Activated CD4-positive, alpha-beta T cell treated with anti-CD3 and anti-CD28 coated beads for 36 hours (primary cell): Measurements from ENCODE around the gene ANKRD6. TPM values are rescaled to one million over a fixed set of nuclear protein-coding genes. Genes with fewer than 3 reads are reported as not detected.
"Not testable (repeated sequence)": the region's sequence is repeated elsewhere in the genome, so short reads cannot be mapped to it uniquely, and the experiment has no call there.

Experiments
- ATAC-seq: fragments of 200-7000 bp; cut with Tn5 transposase; one replicate; pipeline ENCODE4 v1.10.0; 2021; ENCODE audit warnings: mild to moderate bottlenecking, moderate library complexity
- CTCF ChIA-PET: fragments of 350-600 bp; sonication (Branson Sonifier 250); formaldehyde crosslinking; loops from one replicate; lab custom pipeline; 2021; ENCODE audit warnings: antibody characterized with exemption; lab: Charles Lee
- POLR2A ChIA-PET: fragments of 350-600 bp; sonication (Branson Sonifier 250); formaldehyde crosslinking; loops from one replicate; lab custom pipeline; 2021; ENCODE audit warnings: antibody characterized with exemption, inconsistent platforms; lab: Charles Lee
- DNase-seq: peaks from one replicate; pipeline ENCODE4 v3.0.0-alpha.2; 2020
- H3K27ac Mint-ChIP-seq: one replicate; pipeline ENCODE4 v1.8.0; 2021; ENCODE audit warnings: mixed read lengths
- H3K27me3 Mint-ChIP-seq: one replicate; pipeline ENCODE4 v1.8.0; 2021; ENCODE audit warnings: mixed read lengths
- H3K36me3 Mint-ChIP-seq: one replicate; pipeline ENCODE4 v1.8.0; 2021; ENCODE audit warnings: low read depth, mixed read lengths
- H3K4me1 Mint-ChIP-seq: one replicate; pipeline ENCODE4 v1.8.0; 2021; ENCODE audit warnings: mixed read lengths
- H3K4me3 Mint-ChIP-seq: one replicate; pipeline ENCODE4 v1.8.0; 2021; ENCODE audit warnings: mild to moderate bottlenecking, moderate library complexity, mixed read lengths
- H3K9me3 Mint-ChIP-seq: one replicate; pipeline ENCODE4 v1.8.0; 2021; ENCODE audit warnings: low read depth, mixed read lengths
- intact Hi-C, 2 experiments: fragments of 100-400 bp; cut with DNase I in 1 of 2; cut with micrococcal nuclease in 1 of 2; formaldehyde crosslinking; loops; one replicate each; pipeline versions ENCODE4 v1.14.2 to v1.15.1; 2022 to 2024; cut with DNase I, micrococcal nuclease
- total RNA-seq, 2 experiments: library from RNA; stranded (reverse); gene quantifications; one replicate each; pipeline ENCODE4 v1.2.3, GENCODE V29; 2021

Gene ANKRD6
- total RNA-seq = 1 to 10 TPM; 2.8 to 2.9 TPM

- Mint-ChIP-seq H3K4me1 (peaks cover 19% of the 10 kb centered on the region), H3K4me3 (peak within 1 kb of the TSS; percentile 67), H3K27me3 (peaks cover 2% of the 10 kb centered on the region), H3K9me3 (no peaks in the 10 kb centered on the region), H3K27ac (no peak within 1 kb of the TSS), H3K36me3 (no peaks in the 10 kb centered on the region)
- DNase-seq (peak; percentile 90), ATAC-seq (peak; percentile 96)
- intact Hi-C loops = loop anchor here (1.0 to 10.0 kb wide), 9 partner anchors 21 to 1152 kb away; partner anchors contain the start of genes LYRM2 (in 2 of the 2), BACH2 (in 1 of the 2), MAP3K7 (in 1 of the 2) and MDN1 (in 1 of the 2)
- ChIA-PET POLR2A (no interaction called here), CTCF (interaction anchor here (0.6 to 4.1 kb wide), 30 partner anchors 8 to 851 kb away, joined by 3 to 41 read pairs (median 4); partner anchors contain the start of gene LYRM2)
These were observed at the start of gene ANKRD6 for GRCh38 chr6:89432875-89433251. Gene ANKRD6, plus strand, starts transcription at chr6:89433152. Its CDS starts 133,825 bp downstream, at chr6:89566977.

GRCh38 chr6:89385156-89385667 lies 47.7 kb upstream of the ANKRD6 start:
- no peaks in the 10 kb centered on the region for H3K9me3 Mint-ChIP-seq
- peak; percentile 94 for ATAC-seq
- CTCF ChIA-PET = no interaction called here

GRCh38 chr6:89385846-89386245 lies 47.1 kb upstream of the ANKRD6 start:
- CTCF ChIA-PET = no interaction called here
- POLR2A ChIA-PET = no interaction called here
- no peak for DNase-seq
- ATAC-seq = no peak
- peaks cover 10% of the 10 kb centered on the region for H3K4me1 Mint-ChIP-seq
- intact Hi-C loops = no loop called here
- peaks cover 8% of the 10 kb centered on the region for H3K36me3 Mint-ChIP-seq
- H3K4me3 Mint-ChIP-seq = no peak overlapping the region
- no peaks in the 10 kb centered on the region for H3K9me3 Mint-ChIP-seq
- H3K27ac Mint-ChIP-seq = no peak overlapping the region
- no peaks in the 10 kb centered on the region for H3K27me3 Mint-ChIP-seq

More at GRCh38 chr6:89385156-89385667, 47.7 kb upstream of the ANKRD6 start:
- DNase-seq = no peak
- intact Hi-C loops = no loop called here
- H3K27ac Mint-ChIP-seq = no peak overlapping the region
- POLR2A ChIA-PET = interaction anchor here (0.6 kb wide), 2 partner anchors 88 to 305 kb away, joined by 3 to 9 read pairs; no protein-coding TSS in a partner anchor
- no peaks in the 10 kb centered on the region for H3K27me3 Mint-ChIP-seq
- H3K4me1 Mint-ChIP-seq = peaks cover 10% of the 10 kb centered on the region
- no peak overlapping the region for H3K4me3 Mint-ChIP-seq
- H3K36me3 Mint-ChIP-seq = peaks cover 8% of the 10 kb centered on the region

GRCh38 chr6:89386917-89387491 lies 45.9 kb upstream of the ANKRD6 start:
- H3K4me3 Mint-ChIP-seq = no peak overlapping the region
- DNase-seq (no peak), ATAC-seq (no peak)
- POLR2A ChIA-PET = no interaction called here
- no peaks in the 10 kb centered on the region for H3K27me3 Mint-ChIP-seq
- no peaks in the 10 kb centered on the region for H3K9me3 Mint-ChIP-seq
- no peak overlapping the region for H3K27ac Mint-ChIP-seq
- intact Hi-C loops = no loop called here
- peaks cover 10% of the 10 kb centered on the region for H3K4me1 Mint-ChIP-seq
- peaks cover 8% of the 10 kb centered on the region for H3K36me3 Mint-ChIP-seq
- CTCF ChIA-PET = interaction anchor here (0.7 kb wide), 1 partner anchor 27 kb away, joined by 3 read pairs; no protein-coding TSS in a partner anchor

GRCh38 chr6:89387516-89388201 lies 45.3 kb upstream of the ANKRD6 start:
- intact Hi-C loops = no loop called here
- peaks cover 10% of the 10 kb centered on the region for H3K4me1 Mint-ChIP-seq
- no peaks in the 10 kb centered on the region for H3K27me3 Mint-ChIP-seq
- no peak overlapping the region for H3K27ac Mint-ChIP-seq
- H3K4me3 Mint-ChIP-seq = no peak overlapping the region
- CTCF ChIA-PET = interaction anchor here (0.7 kb wide), 1 partner anchor 26 kb away, joined by 3 read pairs; no protein-coding TSS in a partner anchor
- no peaks in the 10 kb centered on the region for H3K9me3 Mint-ChIP-seq
- DNase-seq (no peak), ATAC-seq (peak; percentile 39)
- POLR2A ChIA-PET = no interaction called here
- peaks cover 8% of the 10 kb centered on the region for H3K36me3 Mint-ChIP-seq

GRCh38 chr6:89388846-89389245 lies 44.1 kb upstream of the ANKRD6 start:
- no peak for ATAC-seq
- intact Hi-C loops = no loop called here
- Mint-ChIP-seq H3K27me3 (no peaks in the 10 kb centered on the region), H3K36me3 (peaks cover 14% of the 10 kb centered on the region), H3K9me3 (peaks cover 4% of the 10 kb centered on the region), H3K4me3 (no peak overlapping the region), H3K27ac (no peak overlapping the region), H3K4me1 (peaks cover 10% of the 10 kb centered on the region)
- CTCF ChIA-PET = no interaction called here
- DNase-seq = no peak
- POLR2A ChIA-PET = no interaction called here

GRCh38 chr6:89392823-89393222 lies 40.1 kb upstream of the ANKRD6 start:
- DNase-seq (no peak), ATAC-seq (no peak)
- intact Hi-C loops = no loop called here
- H3K27ac Mint-ChIP-seq = no peak overlapping the region
- ChIA-PET POLR2A (interaction anchor here (0.7 kb wide), 1 partner anchor 175 kb away, joined by 3 read pairs; no protein-coding TSS in a partner anchor), CTCF (no interaction called here)
- H3K36me3 Mint-ChIP-seq = peaks cover 6% of the 10 kb centered on the region
- no peak overlapping the region for H3K4me3 Mint-ChIP-seq
- peaks cover 5% of the 10 kb centered on the region for H3K9me3 Mint-ChIP-seq
- H3K27me3 Mint-ChIP-seq = no peaks in the 10 kb centered on the region
- H3K4me1 Mint-ChIP-seq = no peaks in the 10 kb centered on the region

GRCh38 chr6:89393659-89394058 lies 39.3 kb upstream of the ANKRD6 start:
- ATAC-seq = no peak
- no peaks in the 10 kb centered on the region for H3K4me1 Mint-ChIP-seq
- H3K9me3 Mint-ChIP-seq = peaks cover 5% of the 10 kb centered on the region
- H3K27ac Mint-ChIP-seq = no peak overlapping the region
- ChIA-PET CTCF (no interaction called here), POLR2A (no interaction called here)
- no peaks in the 10 kb centered on the region for H3K27me3 Mint-ChIP-seq
- peaks cover 6% of the 10 kb centered on the region for H3K36me3 Mint-ChIP-seq
- DNase-seq = no peak
- intact Hi-C loops = no loop called here
- H3K4me3 Mint-ChIP-seq = no peak overlapping the region

GRCh38 chr6:89397884-89398283 lies 35.1 kb upstream of the ANKRD6 start:
- H3K4me3 Mint-ChIP-seq, ATAC-seq, DNase-seq, intact Hi-C loops, H3K36me3 Mint-ChIP-seq, H3K27ac Mint-ChIP-seq, H3K27me3 Mint-ChIP-seq, H3K9me3 Mint-ChIP-seq, H3K4me1 Mint-ChIP-seq, POLR2A ChIA-PET: not testable (repeated sequence)
- CTCF ChIA-PET = interaction anchor here (0.7 to 1.6 kb wide), 2 partner anchors 20 to 39 kb away, joined by 3 to 4 read pairs; no protein-coding TSS in a partner anchor

GRCh38 chr6:89398762-89399525 lies 34.0 kb upstream of the ANKRD6 start:
- Mint-ChIP-seq H3K27me3 (no peaks in the 10 kb centered on the region), H3K36me3 (no peaks in the 10 kb centered on the region), H3K27ac (no peak overlapping the region), H3K4me3 (no peak overlapping the region), H3K4me1 (no peaks in the 10 kb centered on the region), H3K9me3 (no peaks in the 10 kb centered on the region)
- POLR2A ChIA-PET = no interaction called here
- intact Hi-C loops = no loop called here
- DNase-seq (no peak), ATAC-seq (no peak)
- CTCF ChIA-PET = interaction anchor here (0.7 to 2.0 kb wide), 3 partner anchors 27 to 88 kb away, joined by 3 to 7 read pairs (median 4); no protein-coding TSS in a partner anchor

GRCh38 chr6:89400050-89400449 lies 32.9 kb upstream of the ANKRD6 start:
- ChIA-PET POLR2A (interaction anchor here (0.6 kb wide), 1 partner anchor 13 kb away, joined by 3 read pairs; no protein-coding TSS in a partner anchor), CTCF (interaction anchor here (0.7 to 2.0 kb wide), 4 partner anchors 15 to 131 kb away, joined by 3 to 7 read pairs (median 3); no protein-coding TSS in a partner anchor)
- H3K36me3 Mint-ChIP-seq = no peaks in the 10 kb centered on the region
- H3K27me3 Mint-ChIP-seq = no peaks in the 10 kb centered on the region
- intact Hi-C loops = no loop called here
- DNase-seq = no peak
- no peaks in the 10 kb centered on the region for H3K4me1 Mint-ChIP-seq
- H3K9me3 Mint-ChIP-seq = no peaks in the 10 kb centered on the region
- H3K27ac Mint-ChIP-seq = no peak overlapping the region
- ATAC-seq = no peak
- no peak overlapping the region for H3K4me3 Mint-ChIP-seq
